Heart right ventricle (tissue), 16 donors: ENCODE data around the gene NELL1. TPM values are rescaled to one million over a fixed set of nuclear protein-coding genes. Genes with fewer than 3 reads are reported as not detected.

Source experiments
- ATAC-seq, 8 donors: fragments of 200-7000 bp; cut with Tn5 transposase; one replicate each; pipeline ENCODE4 v1.9.1; 2020; ENCODE audit warnings: mild to moderate bottlenecking in 8 of 8, moderate library complexity in 8 of 8, moderate number of reproducible peaks in 1 of 8
- DNase-seq, 2 donors: peaks; one replicate each; pipeline ENCODE4 v3.0.0-alpha.2; 2020
- H3K27ac ChIP-seq, 10 donors: fragments of 200-600 bp; sonication (generic) in 2 of 10; one replicate each; pipeline versions ENCODE4 v1.5.0 to v1.8.0; 2020 to 2022; ENCODE audit warnings: mild to moderate bottlenecking in 3 of 10
- H3K27me3 ChIP-seq, 7 donors: fragments of 200-600 bp; one replicate each; pipeline ENCODE4 v1.8.0; 2021 to 2022; ENCODE audit warnings: mild to moderate bottlenecking in 2 of 7
- H3K36me3 ChIP-seq, 9 donors: fragments of 200-600 bp; sonication (generic) in 1 of 9; one replicate each; pipeline versions ENCODE4 v1.5.0 to v1.8.0; 2020 to 2022; ENCODE audit warnings: mild to moderate bottlenecking in 2 of 9
- H3K4me1 ChIP-seq, 9 donors: fragments of 200-600 bp; sonication (generic) in 1 of 9; one replicate each; pipeline versions ENCODE4 v1.5.0 to v1.8.0; 2020 to 2022; ENCODE audit warnings: mild to moderate bottlenecking in 4 of 9
- H3K4me3 ChIP-seq, 10 donors: fragments of 200-600 bp; sonication (generic) in 2 of 10; one replicate each; pipeline versions ENCODE4 v1.5.0 to v1.8.0; 2020 to 2022; ENCODE audit warnings: mild to moderate bottlenecking in 7 of 10, moderate library complexity in 2 of 10
- H3K9me3 ChIP-seq, 11 donors: fragments of 200-600 bp in 10 of 11; sonication (generic) in 2 of 11; one replicate each; pipeline versions ENCODE4 v1.5.0 to v1.8.0; 2013 to 2022; ENCODE audit warnings: mild to moderate bottlenecking in 2 of 11, control low read depth in 1 of 11, moderate library complexity in 1 of 11
- WGBS, 2 donors: extraction: QIAGEN DNeasy Blood & Tissue Kit; methylation state at CpG; one replicate each; pipeline ENCODE4 v1.1.7; 2013; ENCODE audit warnings: inconsistent platforms in 1 of 2; 5-methylcytosine and 5-hydroxymethylcytosine counted together
- intact Hi-C, 10 donors: fragments of 100-400 bp; cut with DNase I; formaldehyde crosslinking; loops; one replicate each; pipeline versions ENCODE4 v1.11.1 to v1.14.2; 2022
- polyA plus RNA-seq, 2 donors: library from polyadenylated mRNA; stranded (reverse); fragments of 200-250 nt; gene quantifications; one replicate each; pipeline ENCODE4 v1.2.3, GENCODE V29; 2013
- total RNA-seq, 10 donors: library from RNA; stranded (reverse); fragmentation: NEBNext Ultra II Directional in 3 of 10; extraction: Animal tissue kit (Norgen Biotek cat#: 25700) in 3 of 10; gene quantifications; one replicate each; pipeline versions ENCODE4 v1.2.1 to v1.2.4, GENCODE V29; 2021 to 2023
- TF ChIP-seq, protein P1 (sequence below), 9 donors: fragments of 200-600 bp; sonication (generic) in 2 of 9; IDR thresholded peaks; one replicate each; pipeline versions ENCODE4 v1.5.0 to v1.8.0; 2021 to 2022; ENCODE audit warnings: antibody characterized with exemption in 9 of 9, mild to moderate bottlenecking in 5 of 9, moderate library complexity in 1 of 9
- donor health status: Arrhythmogenic right ventricular cardiomyopathy.
- donor health status: ischemic (EF 13 %, LVEDD 7.1; RV severe dilation, severe dysfunction).
- donor health status: healthy with polysubstance abuse.
- donor health status: DM: no; HTN: yes; CAD: no.
- donor health status: DM: no; HTN: no; CAD: no.
- donor health status: ischemic (EF 25% LVEDD 6.9; RV normal size, moderate dysfunction).
- donor health status: ischemic (EF 25% LVEDD 5.7; RV mildly dilated, moderate dysfunction).
- donor health status: healthy.
- donor health status: DM: yes; HTN: yes; CAD: no.
- donor health status: Ischemic cardiomyopathy.
- donor health status: ischemic (EF 35%, LVEDD 5.7; RV mildly dilated, moderate dysfunction).
- donor health status: nonischemic (EF 11% LVEDD 7.7; RV severe dilation, severe dysfunction).
- donor health status: DM: yes; HTN: yes; CAD: no.
- donor health status: PGD.
- donor health status: ischemic (EF 29% LVEDD 5.4; RV normal size, mild dysfunction).
- donor health status: nonischemic (EF 23%, LVEDD 6.1; RV moderate dilation, normal function).

Gene NELL1
- total and polyA plus RNA-seq, 12 donors: not detected

- no peaks in the 10 kb centered on the region for H3K9me3 ChIP-seq
- ATAC-seq: no peak
- no peak for DNase-seq
- no peaks in the 10 kb centered on the region for H3K27me3 ChIP-seq
- H3K36me3 ChIP-seq: no peaks in the 10 kb centered on the region
- no peak overlapping the region for H3K27ac ChIP-seq
- TF ChIP-seq, protein P1, sequence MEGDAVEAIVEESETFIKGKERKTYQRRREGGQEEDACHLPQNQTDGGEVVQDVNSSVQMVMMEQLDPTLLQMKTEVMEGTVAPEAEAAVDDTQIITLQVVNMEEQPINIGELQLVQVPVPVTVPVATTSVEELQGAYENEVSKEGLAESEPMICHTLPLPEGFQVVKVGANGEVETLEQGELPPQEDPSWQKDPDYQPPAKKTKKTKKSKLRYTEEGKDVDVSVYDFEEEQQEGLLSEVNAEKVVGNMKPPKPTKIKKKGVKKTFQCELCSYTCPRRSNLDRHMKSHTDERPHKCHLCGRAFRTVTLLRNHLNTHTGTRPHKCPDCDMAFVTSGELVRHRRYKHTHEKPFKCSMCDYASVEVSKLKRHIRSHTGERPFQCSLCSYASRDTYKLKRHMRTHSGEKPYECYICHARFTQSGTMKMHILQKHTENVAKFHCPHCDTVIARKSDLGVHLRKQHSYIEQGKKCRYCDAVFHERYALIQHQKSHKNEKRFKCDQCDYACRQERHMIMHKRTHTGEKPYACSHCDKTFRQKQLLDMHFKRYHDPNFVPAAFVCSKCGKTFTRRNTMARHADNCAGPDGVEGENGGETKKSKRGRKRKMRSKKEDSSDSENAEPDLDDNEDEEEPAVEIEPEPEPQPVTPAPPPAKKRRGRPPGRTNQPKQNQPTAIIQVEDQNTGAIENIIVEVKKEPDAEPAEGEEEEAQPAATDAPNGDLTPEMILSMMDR (IDR thresholded peaks at IDR 0.05): no peak
- WGBS, 2 donors: 85 to 86% methylated on average over 8 of the region's 8 CpGs
- no peaks in the 10 kb centered on the region for H3K4me1 ChIP-seq
- H3K4me3 ChIP-seq: no peak overlapping the region
- intact Hi-C loops: no loop called here
Measured at GRCh38 chr11:21169639-21170038, 500.3 kb downstream of the NELL1 start.

DNA sequence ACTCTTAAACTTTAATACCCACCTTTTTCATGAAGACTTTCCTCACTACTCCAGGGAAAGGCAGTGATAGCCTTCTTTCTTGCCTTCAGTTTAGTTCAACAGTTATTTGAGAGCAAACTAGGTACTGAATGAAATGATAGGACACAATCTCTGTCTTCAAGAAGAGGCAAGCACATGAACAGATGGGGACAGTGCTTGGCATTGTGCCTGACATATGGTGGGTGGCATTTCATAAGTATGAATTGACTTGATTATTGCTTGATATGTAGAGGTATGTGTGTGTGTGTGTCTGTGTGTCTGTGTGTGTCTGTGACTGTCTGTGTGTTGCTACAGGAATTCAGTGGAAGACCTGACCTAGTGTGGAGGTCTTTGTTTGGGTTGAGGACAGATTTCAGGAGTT, 504.1 kb downstream of the NELL1 start:
- H3K4me1 ChIP-seq: no peaks in the 10 kb centered on the region
- no peaks in the 10 kb centered on the region for H3K36me3 ChIP-seq
- H3K27ac ChIP-seq: no peak overlapping the region
- H3K27me3 ChIP-seq: no peaks in the 10 kb centered on the region
- intact Hi-C loops: no loop called here
- DNase-seq (no peak), ATAC-seq (no peak)
- H3K9me3 ChIP-seq: no peaks in the 10 kb centered on the region
- TF ChIP-seq, protein P1 (IDR thresholded peaks at IDR 0.05): no peak
- H3K4me3 ChIP-seq: no peak overlapping the region

DNA sequence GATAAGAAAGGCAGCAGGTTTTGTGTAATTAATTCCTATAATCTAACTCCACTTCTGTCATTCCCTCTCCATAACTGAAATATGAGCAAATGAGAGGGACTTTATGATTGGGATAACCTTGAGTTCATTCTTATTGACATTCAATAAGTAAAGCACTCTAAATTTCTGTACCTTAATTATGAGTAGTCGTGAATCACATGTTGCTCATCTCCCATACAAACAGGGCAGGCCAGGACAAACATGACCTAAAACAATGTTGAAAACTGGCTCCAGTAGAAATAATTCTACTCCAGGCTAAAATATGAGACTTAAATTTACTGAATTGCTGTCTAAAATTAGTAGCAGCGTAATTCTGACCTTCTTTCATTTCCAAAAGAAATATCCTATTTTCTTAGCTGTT, 505.4 kb downstream of the NELL1 start:
- Histone ChIP-seq H3K27ac (no peak overlapping the region), H3K4me3 (no peak overlapping the region), H3K27me3 (no peaks in the 10 kb centered on the region), H3K4me1 (no peaks in the 10 kb centered on the region), H3K9me3 (no peaks in the 10 kb centered on the region), H3K36me3 (no peaks in the 10 kb centered on the region)
- intact Hi-C loops: no loop called here
- ATAC-seq: no peak
- no peak for DNase-seq
- 82 to 90% methylated on average over 2 of the region's 2 CpGs for WGBS, 2 donors
- TF ChIP-seq, protein P1 (IDR thresholded peaks at IDR 0.05): no peak

DNA sequence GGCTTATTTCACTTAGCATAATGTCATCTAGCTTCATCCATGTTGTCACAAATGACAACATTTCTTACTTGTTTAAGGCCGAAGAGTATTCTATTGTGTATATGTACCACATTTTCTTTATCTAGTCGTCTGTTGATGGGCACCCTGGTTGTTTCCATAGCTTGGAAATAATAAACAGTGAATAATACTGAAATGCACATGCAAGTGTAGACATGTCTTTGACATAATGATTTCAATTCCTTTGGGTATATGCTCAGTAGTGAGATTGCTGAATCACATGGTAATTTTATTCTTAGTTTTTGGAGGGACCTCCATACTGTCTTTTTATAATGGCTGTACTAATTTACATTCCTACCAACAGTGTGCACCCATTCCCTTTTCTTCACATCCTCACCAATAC, 508.0 kb downstream of the NELL1 start:
- no peak overlapping the region for H3K27ac ChIP-seq
- no peaks in the 10 kb centered on the region for H3K4me1 ChIP-seq
- TF ChIP-seq, protein P1 (IDR thresholded peaks at IDR 0.05): no peak
- DNase-seq: no peak
- H3K4me3 ChIP-seq: no peak overlapping the region
- 54 to 83% methylated on average over 2 of the region's 2 CpGs for WGBS, 2 donors
- intact Hi-C loops: no loop called here
- no peaks in the 10 kb centered on the region for H3K36me3 ChIP-seq
- no peaks in the 10 kb centered on the region for H3K9me3 ChIP-seq
- no peak for ATAC-seq
- no peaks in the 10 kb centered on the region for H3K27me3 ChIP-seq

DNA sequence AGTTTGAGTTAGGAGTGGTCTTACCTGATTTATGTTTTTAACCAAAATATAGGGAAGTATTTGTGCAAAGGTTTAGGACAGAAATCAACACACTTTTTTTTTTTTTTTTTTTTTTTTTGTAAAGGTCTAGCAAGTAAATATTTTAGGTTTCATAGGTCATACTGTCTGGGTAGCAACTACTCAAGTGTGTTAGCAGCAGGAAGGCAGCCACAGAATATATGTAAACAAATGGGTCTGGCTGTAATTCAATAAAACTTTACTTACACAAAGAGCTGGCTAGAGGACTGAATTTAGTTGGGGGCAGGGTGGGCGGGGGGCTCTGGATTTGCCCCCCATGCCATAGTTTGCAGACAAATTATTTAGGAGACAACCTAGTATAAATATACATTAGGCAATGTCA, 510.4 kb downstream of the NELL1 start:
- H3K4me1 ChIP-seq: no peaks in the 10 kb centered on the region
- TF ChIP-seq, protein P1 (IDR thresholded peaks at IDR 0.05): no peak
- H3K4me3 ChIP-seq: no peak overlapping the region
- no peak for DNase-seq
- no peaks in the 10 kb centered on the region for H3K9me3 ChIP-seq
- no peak overlapping the region for H3K27ac ChIP-seq
- WGBS, 2 donors: 67 to 81% methylated on average over 1 of the region's 1 CpG
- no peaks in the 10 kb centered on the region for H3K27me3 ChIP-seq
- no peaks in the 10 kb centered on the region for H3K36me3 ChIP-seq
- intact Hi-C loops: no loop called here
- no peak for ATAC-seq
